ENCODE data around the gene RASSF5. TPM values are rescaled to one million over a fixed set of nuclear protein-coding genes. Genes with fewer than 3 reads are reported as not detected.

Gene RASSF5
- total RNA-seq, 1 experiment from 2014 or later, result 0.75 TPM

DNA sequence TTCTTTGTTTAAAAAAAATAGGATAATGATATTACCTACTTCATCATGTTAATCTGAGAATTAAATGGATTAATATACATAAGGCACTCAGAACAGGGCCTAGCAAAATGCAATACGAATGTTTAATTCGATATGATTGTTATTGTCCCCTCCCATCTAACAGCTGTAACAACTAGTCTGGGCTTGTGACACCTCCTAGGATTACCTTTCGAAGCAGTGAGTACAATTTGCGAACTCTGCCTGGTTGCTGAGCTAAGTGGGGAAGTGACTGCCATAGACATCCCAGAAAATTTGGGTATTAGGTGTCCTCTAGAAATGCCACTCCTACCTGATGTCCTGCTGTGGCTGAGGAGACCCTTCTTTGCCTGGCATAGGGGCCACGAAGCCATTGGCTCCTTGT is 3.0 kb downstream of the RASSF5 start:
- Histone ChIP-seq H3K27ac (ENCODE audit: low read depth, low read length, poor library complexity, severe bottlenecking) (no peak overlapping the region), H3K4me3 (ENCODE audit: low read depth, low read length, poor library complexity, severe bottlenecking) (no peak overlapping the region), H3K27me3 (replicated peaks; ENCODE audit: insufficient read depth, low read depth, low read length, poor library complexity) (peaks cover 39% of the 10 kb centered on the region), H3K9me3 (ENCODE audit: low read depth, low read length, poor library complexity, severe bottlenecking) (no peaks in the 10 kb centered on the region), H3K36me3 (ENCODE audit: insufficient read depth, low read length, poor library complexity, severe bottlenecking) (no peaks in the 10 kb centered on the region), H3K4me1 (ENCODE audit: insufficient read depth, low read length, poor library complexity, severe bottlenecking) (peaks cover 10% of the 10 kb centered on the region)
- no TSS peak for BruUV-seq (replicated peaks)
- intact Hi-C loops (cut with micrococcal nuclease; ENCODE audit: unreplicated experiment), result no loop called here
- POLR2A ChIA-PET (ENCODE audit: low non-redundant PET), result no interaction called here
- DNase-seq (ENCODE audit: low spot score), result no peak
- CTCF ChIA-PET, result no interaction called here
- no peak for TF ChIP-seq CTCF (conservative IDR thresholded peaks at IDR 0.05; ENCODE audit: low read depth, low read length)
- TF ChIP-seq EZH2 (IDR thresholded peaks at IDR 0.05; ENCODE audit: borderline replicate concordance, low read depth, low read length, poor library complexity, severe bottlenecking), result no peak

- Histone ChIP-seq H3K27me3 (replicated peaks; ENCODE audit: insufficient read depth, low read depth, low read length, poor library complexity) (peaks cover 29% of the 10 kb centered on the region), H3K36me3 (ENCODE audit: insufficient read depth, low read length, poor library complexity, severe bottlenecking) (no peaks in the 10 kb centered on the region), H3K4me3 (ENCODE audit: low read depth, low read length, poor library complexity, severe bottlenecking) (no peak overlapping the region), H3K4me1 (ENCODE audit: insufficient read depth, low read length, poor library complexity, severe bottlenecking) (peaks cover 10% of the 10 kb centered on the region), H3K9me3 (ENCODE audit: low read depth, low read length, poor library complexity, severe bottlenecking) (no peaks in the 10 kb centered on the region), H3K27ac (ENCODE audit: low read depth, low read length, poor library complexity, severe bottlenecking) (no peak overlapping the region)
- ChIA-PET POLR2A (ENCODE audit: low non-redundant PET) (no interaction called here), CTCF (no interaction called here)
- no peak for DNase-seq (ENCODE audit: low spot score)
- TF ChIP-seq EZH2 (IDR thresholded peaks at IDR 0.05; ENCODE audit: borderline replicate concordance, low read depth, low read length, poor library complexity, severe bottlenecking) (no peak), CTCF (conservative IDR thresholded peaks at IDR 0.05; ENCODE audit: low read depth, low read length) (no peak)
- no TSS peak for BruUV-seq (replicated peaks)
- intact Hi-C loops (cut with micrococcal nuclease; ENCODE audit: unreplicated experiment), result no loop called here
These were observed 4.2 kb downstream of the RASSF5 start for GRCh38 chr1:206511362-206512057.

- Histone ChIP-seq H3K27ac (ENCODE audit: low read depth, low read length, poor library complexity, severe bottlenecking) (no peak overlapping the region), H3K4me3 (ENCODE audit: low read depth, low read length, poor library complexity, severe bottlenecking) (no peak overlapping the region), H3K4me1 (ENCODE audit: insufficient read depth, low read length, poor library complexity, severe bottlenecking) (peaks cover 10% of the 10 kb centered on the region), H3K36me3 (ENCODE audit: insufficient read depth, low read length, poor library complexity, severe bottlenecking) (no peaks in the 10 kb centered on the region), H3K27me3 (replicated peaks; ENCODE audit: insufficient read depth, low read depth, low read length, poor library complexity) (peaks cover 22% of the 10 kb centered on the region), H3K9me3 (ENCODE audit: low read depth, low read length, poor library complexity, severe bottlenecking) (no peaks in the 10 kb centered on the region)
- POLR2A ChIA-PET (ENCODE audit: low non-redundant PET), result no interaction called here
- CTCF ChIA-PET, result no interaction called here
- TF ChIP-seq CTCF (conservative IDR thresholded peaks at IDR 0.05; ENCODE audit: low read depth, low read length) (no peak), EZH2 (IDR thresholded peaks at IDR 0.05; ENCODE audit: borderline replicate concordance, low read depth, low read length, poor library complexity, severe bottlenecking) (no peak)
- no peak for DNase-seq (ENCODE audit: low spot score)
- BruUV-seq (replicated peaks), result no TSS peak
- intact Hi-C loops (cut with micrococcal nuclease; ENCODE audit: unreplicated experiment), result no loop called here
These were observed 4.9 kb downstream of the RASSF5 start for GRCh38 chr1:206512058-206512850.

Measured in A673 (cell line).